NCI-H2107 (cell line): ENCODE results near the gene PACC1.
A peak's percentile ranks its signal among the peaks of the same experiment; 100 is the strongest.

ENCODE experiments used
- DNase-seq: peaks from one replicate; lab custom pipeline; 2025; lab: John Stamatoyannopoulos, UW

PACC1 gene

GRCh38 chr1:212437179-212437798 lies 22.6 kb upstream of the PACC1 start:
- DNase-seq = no peak

GRCh38 chr1:212434992-212435391 lies 20.3 kb upstream of the PACC1 start:
- DNase-seq = no peak

GRCh38 chr1:212433577-212434462 lies 19.1 kb upstream of the PACC1 start:
- no peak for DNase-seq

- peak; percentile 78 for DNase-seq
Observed at GRCh38 chr1:212432661-212433576, 18.2 kb upstream of the PACC1 start, which contains the start of gene NENF. TSS of gene NENF (plus strand) at chr1:212432920. CDS start at chr1:212432944, 24 bp downstream.

- DNase-seq = no peak
Observed at GRCh38 chr1:212432272-212432660, 17.6 kb upstream of the PACC1 start.

GRCh38 chr1:212431644-212432043 lies 17.0 kb upstream of the PACC1 start:
- no peak for DNase-seq

- no peak for DNase-seq
Observed at GRCh38 chr1:212430955-212431394, 16.3 kb upstream of the PACC1 start.

GRCh38 chr1:212430416-212430815 lies 15.7 kb upstream of the PACC1 start:
- DNase-seq = no peak

- no peak for DNase-seq
Observed at GRCh38 chr1:212428496-212428895, 13.8 kb upstream of the PACC1 start.

GRCh38 chr1:212423879-212424278 lies 9.2 kb upstream of the PACC1 start:
- no peak for DNase-seq

- DNase-seq = no peak
Observed at GRCh38 chr1:212421165-212421564, 6.5 kb upstream of the PACC1 start.

- no peak for DNase-seq
Observed at GRCh38 chr1:212415107-212415841, 588 bp upstream of the PACC1 start.

GRCh38 chr1:212413902-212414327 lies 771 bp downstream of the PACC1 start:
- DNase-seq = no peak

GRCh38 chr1:212412374-212412773 lies 2.3 kb downstream of the PACC1 start:
- no peak for DNase-seq

- DNase-seq = no peak
Observed at GRCh38 chr1:212410231-212410820, 4.4 kb downstream of the PACC1 start.

- DNase-seq = no peak
Observed at GRCh38 chr1:212402666-212403321, 11.9 kb downstream of the PACC1 start.

GRCh38 chr1:212401838-212402582 lies 12.7 kb downstream of the PACC1 start:
- no peak for DNase-seq

GRCh38 chr1:212401042-212401441 lies 13.6 kb downstream of the PACC1 start:
- no peak for DNase-seq

- no peak for DNase-seq
Observed at GRCh38 chr1:212397171-212397570, 17.5 kb downstream of the PACC1 start.

GRCh38 chr1:212396638-212397037 lies 18.0 kb downstream of the PACC1 start:
- no peak for DNase-seq
